Measurements from ENCODE around the gene SFRP5.

The SFRP5 gene

GRCh38 chr10:97734021-97734420, 37.8 kb downstream of the SFRP5 start:
- no peak for DNase-seq

DNA sequence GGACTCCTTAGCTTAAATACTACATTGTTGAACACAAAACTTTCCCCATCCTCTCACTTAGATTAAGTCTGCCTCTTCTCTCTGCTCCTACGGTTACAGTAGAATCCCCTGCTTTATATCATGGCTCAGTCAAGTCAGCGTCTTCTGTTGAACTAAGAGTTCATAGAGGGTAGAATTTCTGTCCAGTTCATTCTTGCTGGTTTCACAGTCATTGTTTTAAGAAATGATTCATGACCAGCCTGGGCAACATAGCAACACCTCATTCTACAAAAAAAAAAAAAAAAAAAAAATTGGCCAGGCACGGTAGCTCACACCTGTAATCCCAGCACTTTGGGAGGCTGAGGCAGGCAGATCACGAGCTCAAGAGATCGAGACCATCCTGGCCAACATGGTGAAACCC, 38.5 kb downstream of the SFRP5 start:
- DNase-seq = no peak

DNA sequence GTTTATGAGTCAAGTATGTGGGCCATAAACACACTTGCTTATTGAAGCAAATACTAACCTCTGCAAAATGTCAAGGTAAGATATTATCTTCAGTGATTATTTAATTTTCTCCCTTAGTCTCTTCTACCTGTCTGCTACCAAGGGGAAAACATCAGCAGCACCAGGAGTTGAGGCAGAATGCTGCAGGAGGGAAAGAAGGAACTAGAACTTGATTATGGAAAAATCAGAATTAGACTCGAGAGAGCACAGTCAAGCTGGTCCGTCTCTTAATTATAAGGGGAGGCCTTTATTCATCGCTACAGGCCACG, 39.8 kb downstream of the SFRP5 start:
- DNase-seq = no peak

GRCh38 chr10:97731346-97732051, 40.3 kb downstream of the SFRP5 start:
- DNase-seq = no peak

DNA sequence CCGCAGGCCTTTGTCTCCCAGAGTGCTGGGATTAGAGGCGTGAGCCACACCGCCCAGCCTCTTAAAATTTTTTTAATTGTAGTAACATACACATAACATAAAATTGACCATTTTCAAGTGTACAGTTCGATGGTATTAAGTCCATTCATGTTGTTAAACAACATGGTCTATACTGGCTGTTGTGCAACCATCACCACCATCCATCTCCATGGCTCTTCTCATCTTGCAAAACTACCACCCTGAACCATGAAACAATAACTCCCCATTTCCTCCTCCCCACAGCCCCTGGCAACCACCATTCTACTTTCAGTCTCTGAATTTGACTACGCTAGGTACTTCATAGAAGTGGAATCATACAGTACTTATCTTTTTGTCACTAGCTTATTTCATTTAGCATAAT, 42.8 kb downstream of the SFRP5 start:
- no peak for DNase-seq

- no peak for DNase-seq
Observed at GRCh38 chr10:97726636-97727178, 45.1 kb downstream of the SFRP5 start.

- DNase-seq = no peak
Observed at GRCh38 chr10:97724341-97724941, 47.4 kb downstream of the SFRP5 start.

- no peak for DNase-seq
Observed at GRCh38 chr10:97723001-97723400, 48.8 kb downstream of the SFRP5 start.

GRCh38 chr10:97721871-97722780, 49.7 kb downstream of the SFRP5 start:
- DNase-seq = no peak

DNA sequence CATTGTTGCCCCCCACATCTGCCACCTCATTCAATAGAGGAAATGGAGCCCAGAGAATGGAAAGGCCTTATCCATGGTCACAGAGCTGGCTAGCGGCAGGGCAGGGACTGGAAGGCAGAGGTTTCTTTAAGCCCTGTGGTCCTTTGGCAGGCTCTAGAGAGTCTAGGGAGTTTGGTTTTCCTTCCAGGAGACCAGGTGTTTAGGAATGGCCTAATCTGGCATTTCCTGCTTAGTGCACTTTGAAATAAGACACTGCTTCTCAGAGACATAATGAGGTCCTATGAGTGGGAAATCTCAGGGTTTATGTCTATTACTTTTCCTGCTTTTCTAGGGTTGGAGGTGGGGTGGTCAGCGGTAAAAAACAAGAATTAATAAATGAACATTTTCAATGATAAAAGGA, 52.2 kb downstream of the SFRP5 start:
- DNase-seq = no peak

DNA sequence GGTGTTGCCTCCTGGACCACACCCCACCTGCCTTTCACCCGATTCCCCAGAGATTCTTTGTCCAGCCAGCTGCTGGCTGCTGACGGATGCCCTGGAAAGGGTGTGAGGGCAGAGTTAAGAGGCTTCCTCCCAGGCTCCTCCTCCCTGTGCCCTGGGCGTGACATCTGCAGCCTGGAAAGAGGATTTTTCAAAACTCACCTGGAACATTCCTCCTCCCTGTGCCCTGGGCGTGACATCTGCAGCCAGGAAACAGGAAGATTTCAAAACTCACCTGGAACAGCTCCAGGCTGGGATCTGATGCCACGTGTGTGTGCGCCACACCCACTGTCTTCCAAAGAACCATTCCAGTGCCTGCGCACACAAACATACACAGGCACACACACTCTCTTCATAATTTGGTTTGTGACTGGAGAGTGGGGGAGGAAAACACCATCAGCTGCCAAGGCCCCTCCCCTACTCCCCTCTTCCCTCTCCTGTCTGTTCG, 53.1 kb downstream of the SFRP5 start:
- DNase-seq = no peak

GRCh38 chr10:97718178-97718577, 53.6 kb downstream of the SFRP5 start:
- no peak for DNase-seq

DNA sequence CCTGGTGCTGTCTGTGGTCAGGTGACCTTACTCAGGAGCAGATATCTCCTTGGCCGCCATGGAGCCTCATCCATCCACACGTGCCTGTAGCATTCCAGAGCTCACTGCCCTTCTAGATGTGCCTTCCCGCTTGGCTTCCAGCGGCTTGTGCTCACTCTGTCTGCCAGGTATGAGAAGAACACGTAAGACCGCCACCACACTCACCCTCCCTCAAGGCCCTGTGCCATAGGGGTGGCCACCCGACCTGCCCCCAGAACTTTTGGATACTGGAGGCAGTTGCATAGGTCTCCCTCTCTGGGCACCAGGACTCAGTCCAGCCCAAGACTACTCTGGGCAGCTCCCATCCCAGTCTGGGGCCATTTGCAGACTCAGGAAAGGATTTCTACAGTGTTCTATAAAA, 54.2 kb downstream of the SFRP5 start:
- no peak for DNase-seq

Measured in DMS 273 treated with DMSO at 0.1 percent for 48 hours (cell line).